ENCODE data around the gene BLOC1S6. TPM values are rescaled to one million over a fixed set of nuclear protein-coding genes. Genes with fewer than 3 reads are reported as not detected.

Gene BLOC1S6
- total RNA-seq, 2 experiments from 2014 or later, result 47.6 to 54.4 TPM

DNA sequence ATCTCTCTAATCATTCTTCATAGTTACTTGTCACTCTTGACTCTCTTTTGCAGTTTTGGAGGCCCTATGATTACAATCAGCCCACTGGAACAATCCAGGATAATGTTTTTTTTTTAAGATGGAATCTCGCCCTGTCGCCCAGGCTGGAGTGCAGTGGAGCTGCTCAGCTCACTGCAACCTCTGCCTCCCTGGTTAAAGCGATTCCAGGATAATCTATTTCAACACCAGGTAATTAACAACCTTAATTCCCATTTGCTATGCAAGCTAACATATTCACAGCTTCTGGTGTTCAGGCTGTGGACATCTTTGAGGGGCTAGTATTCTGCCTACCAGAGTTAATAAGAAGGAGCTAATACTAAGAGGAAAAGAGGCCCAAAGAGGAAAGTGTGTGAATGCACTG lies 1.1 kb upstream of the BLOC1S6 start:
- ChIA-PET POLR2A (interaction anchor here (1.4 to 2.7 kb wide), 3 partner anchors 51 to 184 kb away, joined by 8 to 19 read pairs (median 13); a partner anchor contains a TSS), CTCF (interaction anchor here (1.5 to 2.0 kb wide), 3 partner anchors 48 to 184 kb away, joined by 5 to 7 read pairs (median 6); partner anchors contain the start of gene SQOR)

DNA sequence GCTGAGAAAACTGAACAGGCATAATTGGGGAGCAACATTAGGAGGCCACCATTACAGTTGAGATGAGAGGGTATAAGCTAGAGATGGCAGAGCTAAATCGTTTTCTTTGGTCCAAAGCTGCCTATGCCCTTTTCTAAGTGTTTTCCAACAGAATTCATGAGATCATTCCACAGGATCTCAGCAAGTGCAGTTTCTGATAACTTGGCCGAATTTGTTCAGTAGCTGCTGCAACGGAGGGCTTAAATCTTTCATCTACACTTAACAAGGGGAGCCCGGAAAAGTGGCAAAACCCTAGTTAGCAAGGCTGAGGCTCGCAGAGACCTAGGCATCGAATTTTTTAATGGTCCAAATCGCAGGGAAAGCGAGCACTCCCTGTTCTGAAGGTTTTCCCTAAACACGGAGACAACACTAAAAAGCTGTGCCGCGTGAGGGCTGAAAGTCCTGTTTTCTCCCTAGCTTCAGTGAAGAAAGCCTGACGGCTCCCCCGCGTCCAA lies 531 bp upstream of the BLOC1S6 start:
- CTCF ChIA-PET, result interaction anchor here (0.7 to 2.0 kb wide), 6 partner anchors 31 to 424 kb away, joined by 3 to 7 read pairs (median 4); partner anchors contain the start of gene SQOR
- POLR2A ChIA-PET, result interaction anchor here (0.7 to 2.7 kb wide), 6 partner anchors 27 to 184 kb away, joined by 3 to 19 read pairs (median 6); a partner anchor contains a TSS

DNA sequence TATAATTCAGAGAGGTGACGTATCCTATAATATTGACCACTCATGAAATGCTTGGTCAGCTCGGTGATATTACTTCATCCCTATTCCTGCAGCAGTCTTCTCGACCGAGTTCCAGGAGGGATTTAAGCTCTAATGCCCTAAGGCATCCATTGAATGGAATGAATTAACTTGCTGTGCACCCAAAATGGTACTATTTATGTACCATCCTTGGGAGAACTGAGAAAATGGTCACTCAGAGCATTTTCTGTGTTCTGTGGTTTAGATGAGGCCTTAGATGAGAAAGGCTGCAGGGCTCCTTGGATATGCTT lies 638 bp downstream of the BLOC1S6 start:
- POLR2A ChIA-PET, result interaction anchor here (0.6 to 2.7 kb wide), 4 partner anchors 49 to 185 kb away, joined by 3 to 19 read pairs (median 8); a partner anchor contains a TSS
- CTCF ChIA-PET, result interaction anchor here (0.7 to 2.0 kb wide), 6 partner anchors 26 to 185 kb away, joined by 3 to 9 read pairs (median 4); a partner anchor contains a TSS

DNA sequence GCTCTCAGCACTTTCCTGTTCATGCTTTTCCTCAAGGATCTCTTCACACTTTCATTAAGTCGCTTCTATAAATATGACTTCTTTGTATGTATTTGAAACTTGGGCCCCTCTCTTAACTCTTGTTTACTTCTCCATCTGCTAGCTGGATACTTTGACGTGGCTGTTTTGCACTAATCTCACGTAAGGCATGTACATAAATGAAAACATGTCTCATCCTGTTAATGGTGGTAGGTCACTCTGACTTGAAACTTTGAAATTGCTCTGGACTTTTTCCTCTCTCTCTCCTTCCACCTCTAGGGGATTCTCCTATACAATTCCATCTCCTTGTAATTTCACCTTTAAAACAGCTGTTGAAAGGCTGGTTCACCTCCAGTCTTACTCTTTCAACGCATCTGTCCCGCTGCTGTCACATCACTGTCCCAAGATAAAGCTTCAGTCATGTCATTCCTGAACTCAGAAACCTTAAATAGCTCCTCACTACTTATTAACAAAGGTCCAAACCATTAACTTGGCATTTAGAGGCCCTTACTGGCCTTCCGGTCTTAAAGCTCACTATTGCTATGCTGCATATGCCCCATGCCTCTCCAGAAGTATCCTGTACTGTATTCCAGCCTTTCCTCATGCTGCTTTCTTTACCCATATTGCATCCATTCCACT lies 1.2 kb downstream of the BLOC1S6 start:
- POLR2A ChIA-PET, result interaction anchor here (0.6 to 2.7 kb wide), 3 partner anchors 49 to 186 kb away, joined by 3 to 19 read pairs (median 13); a partner anchor contains a TSS
- CTCF ChIA-PET, result interaction anchor here (0.7 to 1.1 kb wide), 4 partner anchors 49 to 157 kb away, joined by 3 to 9 read pairs (median 3); no protein-coding TSS in a partner anchor

DNA sequence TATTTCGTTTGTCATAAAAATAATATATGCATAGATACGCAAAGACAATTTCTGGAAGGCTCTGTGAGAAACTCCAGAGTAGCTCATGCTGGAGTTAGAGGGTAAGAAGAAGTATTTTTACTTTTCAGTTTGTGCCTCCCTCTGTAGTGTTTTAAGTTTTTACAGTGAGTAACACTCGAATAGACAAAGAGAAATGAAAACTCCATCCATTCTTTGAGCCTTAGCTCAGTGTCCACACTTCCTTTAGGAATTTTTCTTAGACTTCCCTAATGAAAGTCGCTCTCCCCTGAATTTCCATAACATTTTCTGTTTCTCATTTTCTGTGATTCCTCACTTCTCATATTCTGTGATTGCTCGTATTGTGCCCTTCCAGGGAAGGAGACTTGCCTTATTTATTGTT lies 2.1 kb downstream of the BLOC1S6 start:
- CTCF ChIA-PET, result interaction anchor here (0.6 to 0.9 kb wide), 2 partner anchors 158 to 180 kb away, joined by 3 read pairs; no protein-coding TSS in a partner anchor
- POLR2A ChIA-PET, result no interaction called here

DNA sequence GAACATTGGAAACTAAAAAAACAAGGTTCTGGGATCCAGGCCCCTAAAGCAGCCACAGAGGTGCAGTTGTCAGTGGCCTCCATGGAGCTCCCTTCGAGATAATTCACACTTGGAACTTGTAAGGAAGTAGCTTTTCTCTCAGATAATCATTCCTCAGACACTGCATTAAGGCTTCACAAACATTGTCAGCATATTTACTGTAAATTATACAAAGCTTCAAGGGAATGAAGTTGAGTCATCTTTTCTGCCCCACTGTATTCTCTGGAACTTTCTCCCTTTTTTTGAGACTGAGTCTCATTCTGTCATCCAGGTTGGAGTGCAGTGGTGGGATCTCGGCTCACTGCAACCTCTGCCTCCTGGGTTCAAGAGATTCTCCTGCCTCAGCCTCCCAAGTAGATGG lies 7.1 kb downstream of the BLOC1S6 start:
- POLR2A ChIA-PET, result no interaction called here
- CTCF ChIA-PET, result interaction anchor here (0.6 to 1.2 kb wide), 4 partner anchors 10 to 163 kb away, joined by 3 read pairs; no protein-coding TSS in a partner anchor

DNA sequence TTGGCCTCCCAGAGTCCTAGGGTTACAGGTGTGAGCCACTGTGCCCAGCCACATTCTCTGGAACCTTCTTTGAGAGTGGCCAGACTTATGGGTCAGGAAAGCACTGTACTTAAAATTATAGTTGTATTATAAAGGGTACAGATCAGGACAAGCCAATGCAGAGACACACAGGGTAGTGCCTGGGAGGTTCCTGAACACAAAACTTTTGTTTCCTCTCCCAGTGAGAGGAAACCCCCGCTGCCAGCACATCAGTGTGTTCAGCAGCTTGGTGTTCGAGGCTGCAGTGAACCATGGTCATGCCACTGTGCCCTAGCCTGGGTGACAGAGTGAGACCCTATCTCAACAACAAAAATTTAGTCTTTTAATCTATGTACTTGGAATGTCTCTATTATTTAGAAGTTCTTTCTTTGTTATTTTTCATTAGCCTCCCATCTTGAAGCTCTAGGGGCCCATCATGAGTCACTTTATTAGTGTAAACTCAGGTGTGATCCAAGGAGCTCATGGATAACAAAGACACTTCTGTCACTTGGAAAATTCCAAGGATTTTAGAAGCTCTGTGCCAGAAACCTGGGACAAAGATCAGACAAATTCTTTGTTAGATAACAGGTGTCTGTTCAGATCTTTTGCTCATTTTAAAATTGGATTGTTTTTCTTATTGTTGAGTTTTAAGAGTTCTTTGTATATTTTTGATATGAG lies 7.8 kb downstream of the BLOC1S6 start:
- CTCF ChIA-PET, result interaction anchor here (0.6 to 0.9 kb wide), 2 partner anchors 15 to 19 kb away, joined by 3 read pairs; no protein-coding TSS in a partner anchor
- POLR2A ChIA-PET, result no interaction called here

DNA sequence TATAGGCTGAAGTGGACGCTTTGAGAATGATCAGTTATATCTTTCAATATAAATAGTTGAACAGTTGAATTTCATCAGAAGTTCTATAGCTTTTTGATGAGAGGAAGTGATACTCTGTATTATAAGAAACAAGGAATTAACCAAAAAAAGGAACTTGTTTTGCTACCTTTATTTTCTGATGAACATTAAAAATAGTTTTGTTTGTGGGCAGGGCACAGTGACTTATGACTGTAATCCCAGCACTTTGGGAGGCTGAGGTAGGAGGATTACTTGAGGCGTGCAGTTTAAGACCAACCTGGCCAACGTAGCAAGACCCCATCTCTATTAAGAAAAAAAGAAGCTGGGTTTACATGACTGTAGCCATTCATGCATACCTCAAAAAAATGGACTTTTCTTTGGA lies 16.7 kb downstream of the BLOC1S6 start:
- ChIA-PET CTCF (interaction anchor here (1.1 to 1.5 kb wide), 2 partner anchors 10 to 173 kb away, joined by 3 read pairs; no protein-coding TSS in a partner anchor), POLR2A (no interaction called here)

DNA sequence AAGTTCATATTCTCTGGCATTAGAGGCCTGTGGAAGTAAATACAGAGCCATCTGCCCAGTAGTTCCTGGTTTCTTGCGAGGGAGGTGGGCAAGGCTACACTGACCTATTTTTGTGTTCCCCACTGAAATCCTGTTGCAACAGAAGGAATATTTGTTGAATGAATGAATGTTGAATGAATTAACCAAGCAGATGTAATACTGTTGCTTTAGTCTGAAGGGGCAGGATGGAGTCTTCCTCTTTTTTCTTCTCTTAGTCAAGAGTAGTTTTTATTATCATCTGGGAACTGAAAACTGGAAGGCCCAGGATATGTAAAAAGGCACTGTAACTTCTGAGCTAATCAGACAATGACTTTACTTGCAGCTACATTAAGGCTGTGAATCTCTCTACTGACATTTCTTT lies 17.1 kb downstream of the BLOC1S6 start:
- ChIA-PET POLR2A (no interaction called here), CTCF (interaction anchor here (1.1 to 1.5 kb wide), 2 partner anchors 10 to 174 kb away, joined by 3 read pairs; no protein-coding TSS in a partner anchor)

DNA sequence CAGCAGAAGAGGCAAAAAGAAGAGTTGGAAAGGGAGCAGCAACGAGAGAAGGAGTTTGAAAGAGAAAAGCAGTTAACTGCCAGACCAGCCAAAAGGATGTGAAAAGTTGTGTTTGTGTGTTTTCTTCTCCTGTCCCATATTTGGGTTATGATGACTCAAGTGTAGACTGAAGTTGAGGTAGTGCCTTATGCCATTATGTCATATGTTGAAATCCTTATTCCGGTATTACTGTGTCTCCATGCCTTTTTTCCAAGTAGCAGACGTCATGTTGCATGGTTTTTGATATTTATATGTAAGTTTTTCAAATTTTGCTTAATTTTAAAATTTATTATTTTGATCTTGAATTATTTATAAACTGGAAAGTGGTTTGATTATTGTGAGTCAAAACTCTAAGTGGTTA lies 19.2 kb downstream of the BLOC1S6 start:
- POLR2A ChIA-PET, result no interaction called here
- CTCF ChIA-PET, result no interaction called here

DNA sequence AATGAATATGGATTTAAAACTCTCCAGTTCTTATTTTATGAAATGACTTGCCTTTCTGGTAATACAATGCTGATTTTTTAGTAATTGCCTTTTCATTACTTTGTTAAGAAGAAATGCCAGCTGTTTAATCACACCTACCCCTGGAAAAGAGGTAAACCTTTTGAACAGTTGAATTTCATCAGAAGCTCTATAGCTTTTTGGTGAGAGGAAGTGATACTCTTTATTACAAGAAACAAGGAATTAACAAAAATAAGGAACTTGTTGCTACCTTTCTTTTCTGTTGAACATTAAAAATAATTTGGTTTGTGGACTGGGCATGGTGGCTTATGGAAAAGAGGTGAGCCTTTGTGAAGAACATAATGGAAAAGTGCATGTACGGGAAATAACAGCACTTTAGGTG lies 19.7 kb downstream of the BLOC1S6 start:
- ChIA-PET POLR2A (no interaction called here), CTCF (no interaction called here)

DNA sequence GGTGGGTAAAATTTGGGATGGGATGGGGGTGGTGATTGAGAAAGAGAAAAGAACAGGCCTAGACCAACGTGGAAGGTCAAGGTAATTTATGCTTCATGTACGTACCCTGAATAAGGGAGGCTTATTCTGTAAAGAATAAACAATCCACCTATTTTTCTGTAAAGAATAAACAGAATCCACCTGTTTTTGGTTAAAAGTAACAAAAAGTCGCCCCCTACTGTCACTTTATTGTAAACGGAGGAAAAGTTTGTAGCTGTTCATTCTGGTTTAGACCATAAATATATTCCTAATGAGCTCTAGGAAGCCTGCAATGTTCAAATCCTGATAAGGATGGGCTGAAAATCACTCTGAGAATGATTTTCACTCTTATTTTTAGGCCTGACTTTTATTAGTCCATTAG lies 24.1 kb downstream of the BLOC1S6 start:
- ChIA-PET POLR2A (no interaction called here), CTCF (interaction anchor here (1.0 kb wide), 2 partner anchors 152 to 153 kb away, joined by 3 to 4 read pairs; no protein-coding TSS in a partner anchor)

DNA sequence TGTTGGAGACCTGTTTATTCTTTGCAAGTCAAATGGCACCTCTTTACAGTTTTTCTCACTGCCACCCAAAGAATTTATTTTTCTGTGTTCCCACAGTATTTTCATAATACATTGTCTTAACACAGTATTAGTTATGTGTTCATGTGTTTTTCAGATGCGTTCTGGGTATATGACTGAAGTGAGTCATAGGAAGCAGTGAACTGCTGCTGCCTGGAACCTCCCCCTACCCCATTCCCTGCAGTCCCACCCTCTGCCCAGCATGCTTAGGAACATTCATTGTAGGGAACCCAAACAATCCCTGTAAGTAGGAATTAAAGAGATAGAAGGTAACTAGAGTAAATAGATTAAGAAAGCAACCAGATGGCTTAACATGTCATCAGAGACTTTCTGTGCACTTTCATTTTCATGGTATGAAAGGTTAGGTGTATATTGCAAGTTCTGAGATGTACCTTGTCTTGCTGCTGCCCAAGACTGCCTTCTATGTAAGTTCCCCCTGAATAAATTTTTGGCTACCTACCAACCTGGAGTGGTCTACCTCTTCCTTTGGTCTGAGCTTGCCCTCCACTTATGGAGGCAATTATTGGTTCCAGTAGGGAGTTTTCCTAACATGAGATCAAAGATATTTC lies 25.7 kb downstream of the BLOC1S6 start:
- CTCF ChIA-PET, result interaction anchor here (0.9 to 1.9 kb wide), 5 partner anchors 15 to 183 kb away, joined by 3 to 12 read pairs (median 4); no protein-coding TSS in a partner anchor
- POLR2A ChIA-PET, result no interaction called here

DNA sequence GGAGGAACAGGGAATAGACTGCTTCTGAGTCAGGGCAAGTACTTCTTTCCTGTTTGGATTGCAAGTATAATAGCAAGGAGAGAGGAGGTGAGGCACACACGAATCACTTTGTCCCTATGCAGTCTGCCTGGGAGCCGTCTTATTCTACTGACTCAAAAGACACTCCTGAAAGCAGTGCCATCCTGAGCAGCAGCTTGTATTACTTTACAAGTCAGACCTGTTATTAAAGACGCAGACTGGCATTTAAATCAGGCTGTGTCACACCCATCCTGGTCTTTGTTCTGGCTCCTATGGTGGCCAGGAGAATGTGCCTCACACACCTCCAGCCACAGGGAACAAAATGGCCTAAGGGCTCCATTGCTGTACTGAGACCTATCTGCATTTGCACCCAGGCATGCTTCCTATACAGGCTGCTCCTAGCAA lies 29.7 kb downstream of the BLOC1S6 start:
- CTCF ChIA-PET, result interaction anchor here (0.8 to 2.1 kb wide), 4 partner anchors 18 to 188 kb away, joined by 3 to 7 read pairs (median 3); no protein-coding TSS in a partner anchor
- POLR2A ChIA-PET, result no interaction called here

DNA sequence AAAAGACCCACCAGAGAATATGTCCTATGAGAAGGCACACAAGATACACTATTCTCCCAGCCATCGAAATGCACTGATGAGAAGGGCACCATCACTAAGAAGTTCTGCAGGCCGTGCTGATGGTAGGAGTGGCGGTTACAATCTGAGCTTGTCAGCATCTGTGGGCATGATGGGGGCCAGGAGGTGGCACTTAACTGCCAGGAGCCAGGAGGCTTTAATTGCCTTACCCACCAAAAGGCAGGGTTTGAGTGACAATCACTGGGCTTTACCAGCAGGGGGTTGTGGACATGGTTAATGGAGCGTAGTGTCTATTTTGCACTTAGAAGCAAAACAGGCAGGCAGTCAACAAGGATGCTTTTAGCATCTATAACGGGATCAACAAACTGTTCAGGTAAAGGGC lies 31.6 kb downstream of the BLOC1S6 start:
- POLR2A ChIA-PET, result no interaction called here
- CTCF ChIA-PET, result no interaction called here

DNA sequence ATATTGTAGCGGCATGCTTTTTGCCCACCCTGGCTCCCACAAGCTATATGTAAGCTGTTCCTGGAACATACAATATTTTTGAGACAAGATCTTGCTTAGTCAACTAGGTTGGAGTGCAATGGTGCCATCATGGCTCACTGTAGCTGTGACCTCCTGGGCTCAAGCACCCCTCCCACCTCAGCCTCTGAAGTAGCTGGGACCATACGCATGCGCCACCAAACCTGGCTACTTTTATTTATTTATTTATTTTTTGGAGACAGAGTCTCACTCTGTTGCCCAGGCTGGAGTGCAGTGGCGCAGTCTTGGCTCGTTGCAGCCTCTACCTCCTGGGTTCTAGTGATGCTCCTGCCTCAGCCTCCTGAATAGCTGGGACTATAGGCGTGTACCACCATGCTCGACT lies 41.0 kb downstream of the BLOC1S6 start:
- POLR2A ChIA-PET, result no interaction called here
- CTCF ChIA-PET, result interaction anchor here (1.0 to 1.8 kb wide), 2 partner anchors 15 to 30 kb away, joined by 3 to 4 read pairs; no protein-coding TSS in a partner anchor

DNA sequence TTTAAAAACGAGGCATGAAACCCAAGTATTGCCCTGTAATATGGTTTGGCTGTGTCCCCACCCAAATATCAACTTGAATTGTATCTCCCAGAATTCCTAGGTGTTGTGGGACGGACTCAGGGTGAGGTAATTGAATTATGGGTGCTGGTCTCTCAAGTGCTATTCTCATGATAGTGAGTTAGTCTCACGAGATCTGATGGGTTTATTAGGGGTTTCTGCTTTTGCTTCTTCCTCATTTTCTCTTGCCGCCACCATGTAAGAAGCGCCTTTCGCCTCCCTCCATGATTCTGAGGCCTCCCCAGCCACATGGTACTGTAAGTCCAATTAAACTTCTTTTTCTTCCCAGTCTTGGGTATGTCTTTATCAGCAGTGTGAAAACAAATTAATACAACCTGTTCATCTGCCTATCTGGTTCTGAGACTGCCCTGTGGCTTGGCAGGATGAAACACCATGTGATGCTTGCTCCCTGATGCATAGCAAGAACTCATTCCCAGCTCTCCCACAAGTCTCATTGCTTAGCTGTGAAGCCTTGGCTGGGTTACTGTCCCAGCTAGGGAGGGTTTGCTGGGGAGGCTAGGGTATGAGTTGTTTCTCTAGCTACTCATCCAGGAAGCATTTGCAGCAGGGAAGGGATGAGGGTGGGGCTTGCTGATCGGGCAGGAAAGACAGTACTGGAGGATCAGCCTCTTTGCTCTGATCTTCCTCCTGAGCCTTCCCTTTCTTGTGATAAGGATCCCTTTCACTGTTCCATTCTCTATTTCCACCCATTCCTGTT lies 43.9 kb downstream of the BLOC1S6 start:
- POLR2A ChIA-PET, result no interaction called here
- CTCF ChIA-PET, result interaction anchor here (1.6 kb wide), 1 partner anchor 201 kb away, joined by 4 read pairs; no protein-coding TSS in a partner anchor

DNA sequence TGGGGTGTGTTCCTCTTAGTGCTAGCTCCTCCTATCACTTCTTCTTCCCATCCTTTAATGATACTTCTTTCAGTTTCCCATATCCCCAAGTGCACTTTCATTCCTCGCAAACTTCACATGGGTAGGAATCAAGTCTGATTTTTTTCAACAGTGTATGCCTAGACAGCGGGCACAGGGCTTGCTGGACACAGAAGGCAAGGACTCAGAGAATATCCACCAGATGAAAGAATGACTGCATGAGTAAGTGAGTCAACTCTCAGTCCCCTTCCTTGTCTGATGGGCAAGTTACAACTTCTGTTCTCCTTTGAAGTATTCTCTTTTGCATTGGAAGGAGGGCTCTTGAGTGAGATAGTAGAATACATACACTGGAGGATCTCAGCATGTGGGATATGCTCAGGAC lies 44.6 kb downstream of the BLOC1S6 start:
- ChIA-PET CTCF (no interaction called here), POLR2A (no interaction called here)
